Measurements from ENCODE around the gene TGFBR3. TPM values are rescaled to one million over a fixed set of nuclear protein-coding genes. Genes with fewer than 3 reads are reported as not detected.

Gene TGFBR3
- total and polyA plus RNA-seq, 2 of the 8 experiments (the other 6 are each of a cell fraction or from before 2014, with no cell fraction given), result 2.0 to 6.1 TPM

GRCh38 chr1:91884459-91885212 lies 1.3 kb downstream of the TGFBR3 start:
- no peak overlapping the region for H3K18ac ChIP-seq (ENCODE audit: extremely low read depth, low read length)
- H2BK120ac ChIP-seq (replicated peaks; ENCODE audit: low read depth, low read length), result no peak overlapping the region
- no peaks in the 10 kb centered on the region for H3K36me3 ChIP-seq (ENCODE audit: control insufficient read depth in 2 of 4, insufficient read depth in 4 of 4, low read length in 3 of 4)
- no peak overlapping the region for H2BK15ac ChIP-seq (ENCODE audit: low read length)
- 0 out of 4 replicates have a peak, but pooled peaks of 1 of the 2 experiments have one; percentile 3 for TF ChIP-seq RAD21 (IDR thresholded peaks at IDR 0.05 in 1 of 2, conservative IDR thresholded peaks at IDR 0.05 in 1 of 2; ENCODE audit: low read depth in 2 of 2, low read length in 2 of 2)
- no peak for TF ChIP-seq CBX5 (IDR thresholded peaks at IDR 0.05; ENCODE audit: low read depth, low read length)
- TF ChIP-seq KDM1A (IDR thresholded peaks at IDR 0.05; ENCODE audit: borderline replicate concordance, low read length), result no peak
- no peak overlapping the region for H4K8ac ChIP-seq (ENCODE audit: extremely low read depth, insufficient read depth, low read length)
- H3K23me2 ChIP-seq (ENCODE audit: low read depth, low read length), result peaks cover 12% of the 10 kb centered on the region
- no peak overlapping the region for H4K91ac ChIP-seq (replicated peaks; ENCODE audit: insufficient read length, low read length)
- no peak overlapping the region for H3K27ac ChIP-seq (ENCODE audit: low read depth, low read length)
- DNase-seq (ENCODE audit: low read depth in 1 of 2, low spot score in 2 of 2), result peak in 1 of 2 experiments; percentile 57
- no peaks in the 10 kb centered on the region for H3K79me2 ChIP-seq (ENCODE audit: control insufficient read depth in 1 of 2, insufficient read depth in 2 of 2, low read length in 2 of 2)
- H3K79me1 ChIP-seq (ENCODE audit: low read depth, low read length), result no peaks in the 10 kb centered on the region
- no peak for FAIRE-seq
- no peak overlapping the region for H2BK20ac ChIP-seq (ENCODE audit: low read length)
- H3K14ac ChIP-seq (ENCODE audit: insufficient read length), result no peak overlapping the region
- 27% methylated on average over 22 of the region's 22 CpGs; no CpG with 5 or more reads in 1 of the 2 experiments for WGBS, 2 experiments (ENCODE audit: extremely low coverage in 1 of 2, insufficient coverage in 1 of 2, insufficient read length in 1 of 2, insufficient replicate concordance in 2 of 2, low coverage in 1 of 2, low lambda C conversion rate in 2 of 2, missing lambda C conversion rate in 1 of 2)
- no peak overlapping the region for H2BK12ac ChIP-seq (ENCODE audit: low read depth, low read length)
- H2BK5ac ChIP-seq (ENCODE audit: low read depth, low read length), result no peak overlapping the region
- H4K20me1 ChIP-seq (replicated peaks in 1 of 2; ENCODE audit: control insufficient read depth in 1 of 2, insufficient read depth in 2 of 2, low read length in 2 of 2), result peaks cover 2 to 4% of the 10 kb centered on the region in 2 experiments
- peaks cover 0 to 5% (median 4%) of the 10 kb centered on the region in 4 experiments; a peak in 4 of 7 replicates for H3K4me1 ChIP-seq (replicated peaks in 1 of 4; ENCODE audit: control insufficient read depth in 3 of 4, insufficient read depth in 4 of 4, low read length in 3 of 4)
- H3K9ac ChIP-seq (replicated peaks in 1 of 4; ENCODE audit: extremely low read depth in 1 of 4, low read depth in 3 of 4, low read length in 3 of 4), result no peak overlapping the region
- H3K56ac ChIP-seq (replicated peaks; ENCODE audit: insufficient read length, low read depth, low read length), result no peak overlapping the region
- H3K27me3 ChIP-seq (replicated peaks in 1 of 4; ENCODE audit: control insufficient read depth in 3 of 4, extremely low read depth in 1 of 4, insufficient read depth in 3 of 4, low read length in 3 of 4), result peaks cover 6 to 34% (median 24%) of the 10 kb centered on the region in 4 experiments
- no peak overlapping the region for H4K5ac ChIP-seq (ENCODE audit: insufficient read length, low read depth, low read length)
- no peak overlapping the region for H2AK5ac ChIP-seq (ENCODE audit: low read depth, low read length)
- H2AFZ ChIP-seq (ENCODE audit: low read length), result no peak overlapping the region
- no peak overlapping the region for H3K4ac ChIP-seq (replicated peaks; ENCODE audit: insufficient read length, low read depth, low read length)
- H3K9me3 ChIP-seq (ENCODE audit: insufficient read depth in 2 of 2, low read depth in 1 of 2, low read length in 1 of 2), result no peaks in the 10 kb centered on the region
- H3K23ac ChIP-seq (ENCODE audit: insufficient read length), result no peak overlapping the region
- H3K4me2 ChIP-seq (ENCODE audit: insufficient read depth in 1 of 2, low read depth in 2 of 2, low read length in 2 of 2), result peak overlapping the region; percentile 88 to 89
- peak overlapping the region; percentile 35 to 80 (median 78); a peak in 7 of 8 replicates for H3K4me3 ChIP-seq (ENCODE audit: extremely low read depth in 1 of 4, insufficient read depth in 2 of 4, low read depth in 3 of 4, low read length in 4 of 4)
- CTCF ChIA-PET (ENCODE audit: partially characterized antibody), result interaction anchor here (0.6 to 2.0 kb wide), 6 partner anchors 10 to 389 kb away, joined by 3 to 4 read pairs (median 3); no protein-coding TSS in a partner anchor
- POLR2A ChIA-PET (ENCODE audit: partially characterized antibody), result no interaction called here

Data from H1 (cell line).